A549 (cell line): Measurements from ENCODE around the gene CNNM2. TPM values are rescaled to one million over a fixed set of nuclear protein-coding genes. Genes with fewer than 3 reads are reported as not detected.

Experiments used
- ATAC-seq, 2 experiments: fragments of 200-7000 bp in 1 of 2; fragments of >200 bp in 1 of 2; cut with Nextera tagmentation in 1 of 2; cut with Tn5 transposase in 1 of 2; 3 replicates each; pipeline versions ENCODE4 v1.8.0 to v1.9.1; 2018 to 2020; ENCODE audit warnings: mild to moderate bottlenecking in 1 of 2, moderate library complexity in 1 of 2
- CTCF ChIA-PET: fragments of 300-600 bp; sonication (Branson Sonifier 250); formaldehyde crosslinking; extraction: SDS; loops from one replicate; lab custom pipeline; 2021; ENCODE audit warnings: antibody characterized with exemption, inconsistent platforms; lab: Yijun Ruan, JAX
- POLR2A ChIA-PET: fragments of 350-600 bp; formaldehyde crosslinking; extraction: SDS; loops from one replicate; lab custom pipeline; 2021; ENCODE audit warnings: antibody characterized with exemption, inconsistent platforms; lab: Yijun Ruan, JAX
- DNase-seq, 2 experiments: peaks; one replicate each; pipeline versions ENCODE4 v3.0.0 to v3.0.0-alpha.2; 2011 to 2016; ENCODE audit warnings: low read depth in 1 of 2, low spot score in 1 of 2
- FAIRE-seq: peaks from 2 replicates; lab custom pipeline; 2011; peaks lifted over from hg19 to GRCh38; lab: Jason Lieb, UNC
- H3K27ac ChIP-seq, 2 experiments: fragments of >200 bp; sonication (Bioruptor Twin); formaldehyde crosslinking; 3 replicates each; pipeline ENCODE4 v1.5.1; 2016 to 2017
- H3K4me1 ChIP-seq: fragments of >200 bp; sonication (Bioruptor Twin); formaldehyde crosslinking; 3 replicates; pipeline ENCODE4 v1.6.1; 2016
- H3K4me2 ChIP-seq: fragments of >200 bp; sonication (Bioruptor Twin); formaldehyde crosslinking; 3 replicates; pipeline ENCODE4 v1.6.1; 2016
- H3K4me3 ChIP-seq: fragments of >200 bp; sonication (Bioruptor Twin); formaldehyde crosslinking; 3 replicates; pipeline ENCODE4 v1.5.1; 2016
- H3K9me3 ChIP-seq: fragments of >200 bp; sonication (Bioruptor Twin); formaldehyde crosslinking; 3 replicates; pipeline ENCODE4 v1.6.1; 2016
- ATOH8 ChIP-seq: fragments of 250-450 bp; sonication (Bioruptor Pico); IDR thresholded peaks from 2 replicates; pipeline ENCODE4 v1.5.0; 2020; ENCODE audit warnings: low read depth, mild to moderate bottlenecking, moderate library complexity
- CHD2 ChIP-seq: fragments of 150-350 bp; IDR thresholded peaks from 2 replicates; pipeline ENCODE4 v1.6.1; 2014; ENCODE audit warnings: low read length; ENCODE audit not compliant: partially characterized antibody
- E2F6 ChIP-seq: IDR thresholded peaks from 2 replicates; pipeline ENCODE4 v1.6.1; 2012; ENCODE audit warnings: low read depth, borderline replicate concordance
- EHF ChIP-seq: fragments of 250-450 bp; sonication (Bioruptor Pico); IDR thresholded peaks from 2 replicates; pipeline ENCODE4 v1.5.0; 2020; ENCODE audit warnings: mild to moderate bottlenecking
- EP300 ChIP-seq, 2 experiments: fragments of >200 bp; sonication (Bioruptor Twin); formaldehyde crosslinking; IDR thresholded peaks; 2 replicates in 1 of 2; 3 replicates in 1 of 2; pipeline ENCODE4 v1.6.1; 2016 to 2017
- ESRRA ChIP-seq: fragments of 150-350 bp; IDR thresholded peaks from 2 replicates; pipeline ENCODE4 v1.6.1; 2014; ENCODE audit warnings: mild to moderate bottlenecking, low read length, borderline replicate concordance
- FOSB ChIP-seq: fragments of 250-450 bp; sonication (Bioruptor Pico); IDR thresholded peaks from 2 replicates; pipeline ENCODE4 v1.5.0; 2020; ENCODE audit warnings: mild to moderate bottlenecking, moderate library complexity
- GATA3 ChIP-seq: IDR thresholded peaks from 2 replicates; pipeline ENCODE4 v1.6.1; 2012; ENCODE audit warnings: borderline replicate concordance
- HEYL ChIP-seq: fragments of 250-450 bp; sonication (Bioruptor Pico); IDR thresholded peaks from 2 replicates; pipeline ENCODE4 v1.8.0; 2021; ENCODE audit warnings: mild to moderate bottlenecking, moderate library complexity
- HOXB13 ChIP-seq: fragments of 250-450 bp; sonication (Bioruptor Pico); IDR thresholded peaks from 2 replicates; pipeline ENCODE4 v1.5.0; 2020; ENCODE audit warnings: low read depth, mild to moderate bottlenecking, moderate library complexity
- MAFK ChIP-seq: fragments of 450-650 bp; IDR thresholded peaks from 2 replicates; pipeline ENCODE4 v1.6.1; 2014; ENCODE audit not compliant: partially characterized antibody
- MYC ChIP-seq: IDR thresholded peaks from 2 replicates; pipeline ENCODE4 v1.6.1; 2012; ENCODE audit warnings: mild to moderate bottlenecking, inconsistent platforms, low read length, improper control_type of control experiment, borderline replicate concordance
- NFE2L2 ChIP-seq: fragments of 150-350 bp; conservative IDR thresholded peaks from 2 replicates; pipeline ENCODE4 v1.6.1; 2014; ENCODE audit warnings: low read length
- NPAS2 ChIP-seq: fragments of 250-450 bp; sonication (Bioruptor Pico); IDR thresholded peaks from 2 replicates; pipeline ENCODE4 v1.8.0; 2022; ENCODE audit warnings: mild to moderate bottlenecking, moderate library complexity, borderline replicate concordance
- PBX3 ChIP-seq: IDR thresholded peaks from 2 replicates; pipeline ENCODE4 v1.6.1; 2012
- POLR2A ChIP-seq: IDR thresholded peaks from 2 replicates; pipeline ENCODE4 v1.6.1; 2012; ENCODE audit warnings: mild to moderate bottlenecking, low read length
- RAD21 ChIP-seq, 2 experiments: fragments of >200 bp in 1 of 2; sonication (Bioruptor Twin) in 1 of 2; formaldehyde crosslinking in 1 of 2; IDR thresholded peaks in 1 of 2; conservative IDR thresholded peaks in 1 of 2; 2 replicates in 1 of 2; 3 replicates in 1 of 2; pipeline ENCODE4 v1.6.1; 2012 to 2018; ENCODE audit warnings: inconsistent platforms in 1 of 2
- RCOR1 ChIP-seq: fragments of 150-350 bp; IDR thresholded peaks from 2 replicates; pipeline ENCODE4 v1.6.1; 2014; ENCODE audit warnings: antibody characterized with exemption, low read length, low read depth
- SREBF2 ChIP-seq: fragments of 450-650 bp; IDR thresholded peaks from 2 replicates; pipeline ENCODE4 v1.6.1; 2014; ENCODE audit warnings: mild to moderate bottlenecking, moderate library complexity
- TP53 ChIP-seq: fragments of 250-450 bp; sonication (Bioruptor Pico); IDR thresholded peaks from 2 replicates; pipeline ENCODE4 v1.5.0; 2021; ENCODE audit warnings: mild to moderate bottlenecking, moderate library complexity
- ZSCAN20 ChIP-seq: fragments of 250-450 bp; sonication (Bioruptor Pico); IDR thresholded peaks from 2 replicates; pipeline ENCODE4 v1.8.0; 2022; ENCODE audit warnings: mild to moderate bottlenecking, moderate library complexity
- WGBS: methylation state at CpG from one replicate; pipeline ENCODE4 v1.1.6; 2017; ENCODE audit errors: missing lambda C conversion rate; 5-methylcytosine and 5-hydroxymethylcytosine counted together
- polyA plus RNA-seq, 4 experiments: library from polyadenylated mRNA; depleted of rRNA in 3 of 4; stranded (reverse); fragments of >200 nt; fragmentation: RNase III in 1 of 4; extraction: RNeasy Plus Mini Kit Qiagen cat#74134 plus additional on column Dnase treatment in 1 of 4; gene quantifications; 2 replicates in 3 of 4; 3 replicates in 1 of 4; pipeline ENCODE4 v1.2.3, GENCODE V29; 2011 to 2017

The CNNM2 gene
- polyA plus RNA-seq, 2 of the 4 experiments (the other 2 are of a cell fraction) = 6.4 to 6.9 TPM

GRCh38 chr10:102931643-102932042 lies 13.5 kb downstream of the CNNM2 start:
- no peak overlapping the region for H3K4me2 ChIP-seq
- H3K27ac ChIP-seq = no peak overlapping the region
- WGBS = 78% methylated on average over 5 of the region's 5 CpGs
- ChIA-PET CTCF (interaction anchor here (1.2 to 1.4 kb wide), 2 partner anchors 137 to 139 kb away, joined by 3 read pairs; no protein-coding TSS in a partner anchor), POLR2A (no interaction called here)
- no peak for FAIRE-seq
- H3K4me1 ChIP-seq = no peaks in the 10 kb centered on the region
- no peak for DNase-seq
- no peak for ATAC-seq
- H3K4me3 ChIP-seq = no peak overlapping the region
- H3K9me3 ChIP-seq = no peaks in the 10 kb centered on the region
- TF ChIP-seq ESRRA (no peak), GATA3 (no peak), EHF (CRISPR knock-in tag) (no peak), MYC (no peak), FOSB (CRISPR knock-in tag) (no peak)

- Histone ChIP-seq H3K9me3 (no peaks in the 10 kb centered on the region), H3K27ac (no peak overlapping the region), H3K4me3 (no peak overlapping the region)
- no peak for FAIRE-seq
- ATAC-seq = no peak
- no peak for DNase-seq
- TF ChIP-seq E2F6 (no peak), SREBF2 (no peak), TP53 (CRISPR knock-in tag) (no peak), NPAS2 (no peak), EHF (CRISPR knock-in tag) (no peak), NFE2L2 (no peak), ATOH8 (no peak), RAD21 (conservative IDR thresholded peaks at IDR 0.05 in 1 of 2, IDR thresholded peaks at IDR 0.05 in 1 of 2) (no peak), POLR2A (no peak), MAFK (no peak), ZSCAN20 (CRISPR knock-in tag) (no peak)
- TF ChIP-seq, all 56 proteins: peak for 0
- 79% methylated on average over 4 of the region's 4 CpGs for WGBS
- ChIA-PET POLR2A (no interaction called here), CTCF (interaction anchor here (0.7 to 1.2 kb wide), 2 partner anchors 15 to 50 kb away, joined by 3 to 5 read pairs; no protein-coding TSS in a partner anchor)
- Histone ChIP-seq H3K4me2 (no peak overlapping the region), H3K4me1 (no peaks in the 10 kb centered on the region)
Measured at GRCh38 chr10:102935505-102935904, 17.4 kb downstream of the CNNM2 start.

- TF ChIP-seq NFE2L2 (no peak), RCOR1 (no peak), HEYL (no peak), ZSCAN20 (CRISPR knock-in tag) (no peak), EP300 (IDR thresholded peaks at IDR 0.05) (no peak), E2F6 (no peak), SREBF2 (no peak), PBX3 (no peak), CHD2 (no peak), HOXB13 (CRISPR knock-in tag) (no peak)
- ChIA-PET CTCF (no interaction called here), POLR2A (no interaction called here)
- H3K4me1 ChIP-seq = no peaks in the 10 kb centered on the region
- DNase-seq (no peak), ATAC-seq (no peak), FAIRE-seq (no peak)
- no peaks in the 10 kb centered on the region for H3K9me3 ChIP-seq
- no peak overlapping the region for H3K4me3 ChIP-seq
- H3K27ac ChIP-seq = no peak overlapping the region
- H3K4me2 ChIP-seq = no peak overlapping the region
- WGBS = 96% methylated on average over 3 of the region's 3 CpGs
Measured at GRCh38 chr10:102935939-102936605, 18.0 kb downstream of the CNNM2 start.
